OCI-LY3 (cell line): ENCODE data around the gene BMPR2.

Experiments used
- CTCF ChIP-seq: fragments of 200-600, 300-600 bp; sonication (generic); IDR thresholded peaks from 2 replicates; pipeline ENCODE4 v1.5.1; 2014; ENCODE audit warnings: antibody characterized with exemption, low read length, low read depth
- EZH2phosphoT487 ChIP-seq: fragments of 200-600 bp; shearing (Covaris generic); IDR thresholded peaks from 2 replicates; pipeline ENCODE4 v1.6.1; 2018; ENCODE audit warnings: antibody characterized with exemption, mixed run types, low read depth

- TF ChIP-seq CTCF: no peak
- TF ChIP-seq EZH2phosphoT487: no peak
Measured at GRCh38 chr2:202405798-202406197, 29.7 kb downstream of the BMPR2 start.
